Thoracic aorta (tissue), 2 donors: ENCODE data around the gene RALGDS. TPM values are rescaled to one million over a fixed set of nuclear protein-coding genes. Genes with fewer than 3 reads are reported as not detected.
A peak's percentile ranks its signal among the peaks of the same experiment; 100 is the strongest.

ENCODE experiments used
- ATAC-seq: fragments of 150-250 bp; one replicate; pipeline ENCODE4 v1.8.0; 2017; ENCODE audit warnings: low read depth; ENCODE audit not compliant: insufficient number of reproducible peaks, low FRiP score
- DNase-seq: peaks from one replicate; pipeline ENCODE4 v3.0.0-alpha.2; 2020; ENCODE audit warnings: low spot score
- H3K27ac ChIP-seq, 2 donors: fragments of 200-600 bp; sonication (generic); 1 replicate in 1 of 2; 2 replicates in 1 of 2; pipeline ENCODE4 v1.5.1; 2016; ENCODE audit warnings: mild to moderate bottlenecking in 2 of 2, moderate library complexity in 2 of 2
- H3K27me3 ChIP-seq: fragments of 200-600 bp; sonication (generic); replicated peaks from 2 replicates; pipeline ENCODE4 v1.6.0; 2016; ENCODE audit warnings: mild to moderate bottlenecking; ENCODE audit not compliant: insufficient read depth
- H3K36me3 ChIP-seq: fragments of 200-600 bp; sonication (generic); one replicate; pipeline ENCODE4 v1.5.1; 2016
- H3K4me1 ChIP-seq, 2 donors: fragments of 200-600 bp; sonication (generic); 1 replicate in 1 of 2; 2 replicates in 1 of 2; pipeline versions ENCODE4 v1.5.1 to v1.6.0; 2016; ENCODE audit warnings: low read depth in 2 of 2, mild to moderate bottlenecking in 1 of 2; ENCODE audit not compliant: control insufficient read depth in 1 of 2
- H3K4me3 ChIP-seq: fragments of 200-600 bp; sonication (generic); 2 replicates; pipeline ENCODE4 v1.5.1; 2016; ENCODE audit warnings: mild to moderate bottlenecking
- H3K9me3 ChIP-seq: fragments of 200-600 bp; sonication (generic); 2 replicates; pipeline ENCODE4 v1.5.1; 2016
- total RNA-seq, 2 donors: library from RNA; depleted of rRNA; stranded (reverse); fragments of >200 nt; gene quantifications; one replicate each; pipeline versions ENCODE4 v1.1.0 to v1.2.3, GENCODE V29; 2016
- TF ChIP-seq, protein P1 (sequence below): fragments of 200-600 bp; sonication (generic); IDR thresholded peaks from one replicate; pipeline ENCODE4 v1.5.1; 2019; ENCODE audit warnings: antibody characterized with exemption

Gene RALGDS
- total RNA-seq, 2 donors from 2014 or later, result 30.3 to 98.8 TPM

DNA sequence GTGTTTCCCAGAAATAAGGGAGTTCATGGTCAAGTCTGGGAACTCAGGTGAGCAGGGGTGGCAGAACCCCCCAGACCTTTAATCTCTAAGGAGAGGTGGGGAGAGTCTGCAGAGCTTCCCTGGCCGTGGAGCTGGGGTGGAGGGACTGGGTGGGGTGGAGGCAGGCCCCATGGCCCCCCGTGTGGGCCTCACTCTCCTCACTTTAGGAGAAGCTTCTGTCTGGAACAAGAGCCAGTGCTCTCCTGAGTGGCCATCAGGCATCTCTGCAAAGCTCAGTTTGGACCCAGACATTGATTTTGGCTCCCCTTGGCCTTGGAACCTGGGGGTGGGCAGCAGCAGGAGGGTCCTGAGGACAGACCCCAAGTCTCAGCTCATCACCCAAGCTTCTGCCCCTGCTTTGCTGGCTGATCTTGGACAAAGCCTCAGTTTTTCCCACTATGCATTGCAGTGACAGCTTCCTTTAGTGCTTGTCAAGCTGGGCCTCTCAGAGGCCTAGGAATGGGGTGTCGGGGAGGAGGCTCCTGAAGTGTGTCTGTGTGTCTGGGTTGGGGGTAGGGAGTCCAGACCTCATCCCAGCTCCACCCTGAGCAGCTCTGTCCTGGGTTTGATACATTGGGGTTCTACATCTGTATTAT is 46.2 kb upstream of the RALGDS start:
- DNase-seq, result no peak
- TF ChIP-seq, protein P1, sequence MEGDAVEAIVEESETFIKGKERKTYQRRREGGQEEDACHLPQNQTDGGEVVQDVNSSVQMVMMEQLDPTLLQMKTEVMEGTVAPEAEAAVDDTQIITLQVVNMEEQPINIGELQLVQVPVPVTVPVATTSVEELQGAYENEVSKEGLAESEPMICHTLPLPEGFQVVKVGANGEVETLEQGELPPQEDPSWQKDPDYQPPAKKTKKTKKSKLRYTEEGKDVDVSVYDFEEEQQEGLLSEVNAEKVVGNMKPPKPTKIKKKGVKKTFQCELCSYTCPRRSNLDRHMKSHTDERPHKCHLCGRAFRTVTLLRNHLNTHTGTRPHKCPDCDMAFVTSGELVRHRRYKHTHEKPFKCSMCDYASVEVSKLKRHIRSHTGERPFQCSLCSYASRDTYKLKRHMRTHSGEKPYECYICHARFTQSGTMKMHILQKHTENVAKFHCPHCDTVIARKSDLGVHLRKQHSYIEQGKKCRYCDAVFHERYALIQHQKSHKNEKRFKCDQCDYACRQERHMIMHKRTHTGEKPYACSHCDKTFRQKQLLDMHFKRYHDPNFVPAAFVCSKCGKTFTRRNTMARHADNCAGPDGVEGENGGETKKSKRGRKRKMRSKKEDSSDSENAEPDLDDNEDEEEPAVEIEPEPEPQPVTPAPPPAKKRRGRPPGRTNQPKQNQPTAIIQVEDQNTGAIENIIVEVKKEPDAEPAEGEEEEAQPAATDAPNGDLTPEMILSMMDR, result no peak

GRCh38 chr9:133166392-133166791 is 45.4 kb upstream of the RALGDS start:
- DNase-seq (no peak), ATAC-seq (no peak)

More for the DNA sequence above, 46.2 kb upstream of the RALGDS start:
- Histone ChIP-seq H3K9me3 (no peaks in the 10 kb centered on the region), H3K4me3 (no peak overlapping the region), H3K4me1 (peaks cover 0 to 21% of the 10 kb centered on the region in 2 donors), H3K27me3 (no peaks in the 10 kb centered on the region), H3K36me3 (no peaks in the 10 kb centered on the region), H3K27ac (no peak overlapping the region)
- ATAC-seq, result no peak

GRCh38 chr9:133165452-133165730 is 44.4 kb upstream of the RALGDS start:
- Histone ChIP-seq H3K4me3 (no peak overlapping the region), H3K4me1 (peaks cover 0 to 21% of the 10 kb centered on the region in 2 donors), H3K27me3 (no peaks in the 10 kb centered on the region), H3K9me3 (no peaks in the 10 kb centered on the region), H3K27ac (no peak overlapping the region), H3K36me3 (no peaks in the 10 kb centered on the region)
- DNase-seq (no peak), ATAC-seq (no peak)
- TF ChIP-seq, protein P1, result no peak

More at GRCh38 chr9:133166392-133166791, 45.4 kb upstream of the RALGDS start:
- H3K4me3 ChIP-seq, result no peak overlapping the region
- H3K9me3 ChIP-seq, result no peaks in the 10 kb centered on the region
- H3K36me3 ChIP-seq, result no peaks in the 10 kb centered on the region
- H3K4me1 ChIP-seq, result peaks cover 0 to 21% of the 10 kb centered on the region in 2 donors
- no peak overlapping the region for H3K27ac ChIP-seq
- TF ChIP-seq, protein P1, result no peak
- H3K27me3 ChIP-seq, result no peaks in the 10 kb centered on the region

- no peaks in the 10 kb centered on the region for H3K36me3 ChIP-seq
- TF ChIP-seq, protein P1, result no peak
- ATAC-seq (no peak), DNase-seq (no peak)
- peak overlapping the region; percentile 15 to 19 for H3K27ac ChIP-seq
- no peaks in the 10 kb centered on the region for H3K9me3 ChIP-seq
- H3K4me1 ChIP-seq, result peaks cover 0 to 21% of the 10 kb centered on the region in 2 donors
- H3K4me3 ChIP-seq, result peak overlapping the region; percentile 80
- no peaks in the 10 kb centered on the region for H3K27me3 ChIP-seq
Observed at GRCh38 chr9:133164191-133164590, 43.2 kb upstream of the RALGDS start.

DNA sequence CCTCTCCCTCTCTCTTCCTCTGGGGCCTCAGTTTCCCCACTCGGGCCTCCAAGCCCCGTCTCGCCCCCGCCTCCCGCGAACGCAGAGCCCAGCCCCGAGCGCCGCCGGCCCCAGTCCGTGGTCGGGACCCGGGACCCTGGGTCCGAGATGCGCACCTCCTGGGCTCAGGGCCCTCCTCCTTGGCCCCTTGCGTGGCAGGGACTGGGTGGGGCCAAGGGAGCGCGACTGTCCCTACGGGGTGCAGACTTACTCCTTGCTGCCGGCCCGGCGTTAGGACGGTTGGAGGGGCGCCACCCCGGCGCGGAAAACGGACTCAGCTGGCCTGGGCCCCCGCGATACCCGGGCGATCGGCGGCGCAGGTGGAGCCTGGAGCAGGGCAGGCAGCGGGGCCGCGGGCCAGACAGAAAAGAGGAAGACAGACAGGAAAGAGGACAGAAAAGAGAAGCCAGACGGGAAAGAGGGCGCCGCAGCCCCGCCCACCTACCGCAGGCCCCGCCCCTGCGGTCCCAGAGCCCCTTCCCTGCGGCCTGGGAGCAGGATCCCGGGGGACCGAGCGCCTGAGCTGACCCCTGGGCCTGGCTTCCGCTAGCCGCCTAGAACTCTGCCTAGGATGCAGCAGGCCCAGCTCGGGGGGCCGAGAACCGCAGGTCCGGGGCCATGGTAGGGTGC is 42.6 kb upstream of the RALGDS start, which contains the start of gene GBGT1:
Gene GBGT1 (minus strand): TSS at position 411 of the 669 bp plus-strand sequence. CDS start 1,502 bp downstream, outside the sequence.
- peak within 1 kb of the TSS; percentile 80 for H3K4me3 ChIP-seq
- TF ChIP-seq, protein P1, result no peak
- H3K9me3 ChIP-seq, result no peaks in the 10 kb centered on the region
- H3K27me3 ChIP-seq, result no peaks in the 10 kb centered on the region
- peaks cover 0 to 21% of the 10 kb centered on the region in 2 donors for H3K4me1 ChIP-seq
- DNase-seq (no peak), ATAC-seq (peak; percentile 23)
- H3K36me3 ChIP-seq, result no peaks in the 10 kb centered on the region
- H3K27ac ChIP-seq, result peak within 1 kb of the TSS; percentile 15 to 19
